SIG-M5 (cell line): ENCODE data around the gene SCNN1A.

Experiments used
- DNase-seq: peaks from one replicate; lab custom pipeline; 2025; lab: John Stamatoyannopoulos, UW

The SCNN1A gene

GRCh38 chr12:6317693-6318439, 57.5 kb downstream of the SCNN1A start:
- no peak for DNase-seq

- no peak for DNase-seq
These were observed 58.3 kb downstream of the SCNN1A start for GRCh38 chr12:6316921-6317692.

- DNase-seq, result no peak
These were observed 59.4 kb downstream of the SCNN1A start for GRCh38 chr12:6315704-6316597.

- DNase-seq, result no peak
These were observed 60.2 kb downstream of the SCNN1A start for GRCh38 chr12:6315184-6315583.

GRCh38 chr12:6314776-6315175, 60.6 kb downstream of the SCNN1A start:
- no peak for DNase-seq

- DNase-seq, result no peak
These were observed 61.9 kb downstream of the SCNN1A start for GRCh38 chr12:6313326-6313940.

- DNase-seq, result no peak
These were observed 62.6 kb downstream of the SCNN1A start for GRCh38 chr12:6312529-6313325.

- DNase-seq, result no peak
These were observed 63.4 kb downstream of the SCNN1A start for GRCh38 chr12:6311822-6312528.

GRCh38 chr12:6310771-6311610, 64.4 kb downstream of the SCNN1A start:
- DNase-seq, result no peak

- no peak for DNase-seq
These were observed 67.8 kb downstream of the SCNN1A start for GRCh38 chr12:6307529-6307928.

GRCh38 chr12:6306599-6307220, 68.7 kb downstream of the SCNN1A start:
- DNase-seq, result no peak

GRCh38 chr12:6306151-6306550, 69.2 kb downstream of the SCNN1A start:
- no peak for DNase-seq

GRCh38 chr12:6303071-6303470, 72.3 kb downstream of the SCNN1A start:
- no peak for DNase-seq

GRCh38 chr12:6302621-6303020, 72.7 kb downstream of the SCNN1A start:
- no peak for DNase-seq

GRCh38 chr12:6301721-6302120, 73.6 kb downstream of the SCNN1A start:
- DNase-seq, result no peak

GRCh38 chr12:6297170-6297569, 78.2 kb downstream of the SCNN1A start:
- no peak for DNase-seq
